ENCODE data around the gene RGS18. TPM values are rescaled to one million over a fixed set of nuclear protein-coding genes. Genes with fewer than 3 reads are reported as not detected.
"Not testable (repeated sequence)": the region's sequence is repeated elsewhere in the genome, so short reads cannot be mapped to it uniquely, and the experiment has no call there.

Gene RGS18
- total RNA-seq, 2 donors from 2014 or later = 0.12 TPM; not detected in 1

- no peak overlapping the region for H3K27ac Mint-ChIP-seq
Observed at GRCh38 chr1:192147221-192147620, 11.0 kb upstream of the RGS18 start.

GRCh38 chr1:192147696-192148095, 10.6 kb upstream of the RGS18 start:
- Mint-ChIP-seq H3K27me3 (ENCODE audit: low read depth) (no peaks in the 10 kb centered on the region), H3K4me3 (no peak overlapping the region), H3K9me3 (peaks cover 0 to 2% of the 10 kb centered on the region in 2 donors), H3K36me3 (ENCODE audit: insufficient read depth in 2 of 2) (no peaks in the 10 kb centered on the region), H3K4me1 (ENCODE audit: low read depth) (no peaks in the 10 kb centered on the region), H3K27ac (no peak overlapping the region)
- no peak for ATAC-seq (replicated peaks in 1 of 2)
- no peak for DNase-seq

More at GRCh38 chr1:192147221-192147620, 11.0 kb upstream of the RGS18 start:
- Mint-ChIP-seq H3K4me3 (no peak overlapping the region), H3K36me3 (ENCODE audit: insufficient read depth in 2 of 2) (no peaks in the 10 kb centered on the region), H3K4me1 (ENCODE audit: low read depth) (no peaks in the 10 kb centered on the region), H3K9me3 (peaks cover 0 to 2% of the 10 kb centered on the region in 2 donors), H3K27me3 (ENCODE audit: low read depth) (no peaks in the 10 kb centered on the region)
- DNase-seq (no peak), ATAC-seq (replicated peaks in 1 of 2) (no peak)

GRCh38 chr1:192151176-192151575, 7.1 kb upstream of the RGS18 start:
- Mint-ChIP-seq H3K36me3 (ENCODE audit: insufficient read depth in 2 of 2) (no peaks in the 10 kb centered on the region), H3K27ac (no peak overlapping the region), H3K27me3 (ENCODE audit: low read depth) (no peaks in the 10 kb centered on the region), H3K4me3 (no peak overlapping the region), H3K4me1 (ENCODE audit: low read depth) (no peaks in the 10 kb centered on the region), H3K9me3 (peaks cover 0 to 2% of the 10 kb centered on the region in 2 donors)
- no peak for ATAC-seq (replicated peaks in 1 of 2)
- DNase-seq = no peak

- Mint-ChIP-seq H3K4me3 (no peak overlapping the region), H3K27ac (no peak overlapping the region), H3K36me3 (ENCODE audit: insufficient read depth in 2 of 2) (no peaks in the 10 kb centered on the region), H3K9me3 (no peaks in the 10 kb centered on the region), H3K27me3 (ENCODE audit: low read depth) (no peaks in the 10 kb centered on the region), H3K4me1 (ENCODE audit: low read depth) (no peaks in the 10 kb centered on the region)
- DNase-seq (no peak), ATAC-seq (replicated peaks in 1 of 2) (no peak)
Observed at GRCh38 chr1:192153276-192153675, 5.0 kb upstream of the RGS18 start.

GRCh38 chr1:192157067-192157466, 1.2 kb upstream of the RGS18 start:
- DNase-seq (no peak), ATAC-seq (replicated peaks in 1 of 2) (no peak)
- Mint-ChIP-seq H3K9me3 (no peaks in the 10 kb centered on the region), H3K27ac (no peak overlapping the region), H3K27me3 (ENCODE audit: low read depth) (no peaks in the 10 kb centered on the region), H3K36me3 (ENCODE audit: insufficient read depth in 2 of 2) (no peaks in the 10 kb centered on the region), H3K4me1 (ENCODE audit: low read depth) (no peaks in the 10 kb centered on the region), H3K4me3 (no peak overlapping the region)

GRCh38 chr1:192159014-192159413, 752 bp downstream of the RGS18 start:
- no peak overlapping the region for H3K4me3 Mint-ChIP-seq
- H3K27me3 Mint-ChIP-seq (ENCODE audit: low read depth) = no peaks in the 10 kb centered on the region
- no peak overlapping the region for H3K27ac Mint-ChIP-seq
- H3K9me3 Mint-ChIP-seq = peaks cover 0 to 3% of the 10 kb centered on the region in 2 donors
- H3K4me1 Mint-ChIP-seq (ENCODE audit: low read depth) = no peaks in the 10 kb centered on the region
- DNase-seq = no peak
- no peaks in the 10 kb centered on the region for H3K36me3 Mint-ChIP-seq (ENCODE audit: insufficient read depth in 2 of 2)
- ATAC-seq (replicated peaks in 1 of 2) = no peak

- ATAC-seq (replicated peaks in 1 of 2) (no peak), DNase-seq (no peak)
- Mint-ChIP-seq H3K4me1 (ENCODE audit: low read depth) (no peaks in the 10 kb centered on the region), H3K4me3 (no peak overlapping the region), H3K27me3 (ENCODE audit: low read depth) (no peaks in the 10 kb centered on the region), H3K36me3 (ENCODE audit: insufficient read depth in 2 of 2) (no peaks in the 10 kb centered on the region), H3K9me3 (peaks cover 0 to 3% of the 10 kb centered on the region in 2 donors), H3K27ac (no peak overlapping the region)
Observed at GRCh38 chr1:192159781-192160180, 1.5 kb downstream of the RGS18 start.

GRCh38 chr1:192160196-192160595, 1.9 kb downstream of the RGS18 start:
- ATAC-seq (replicated peaks in 1 of 2) (no peak), DNase-seq (no peak)
- no peaks in the 10 kb centered on the region for H3K4me1 Mint-ChIP-seq (ENCODE audit: low read depth)
- H3K27me3 Mint-ChIP-seq (ENCODE audit: low read depth) = no peaks in the 10 kb centered on the region
- H3K4me3 Mint-ChIP-seq = no peak overlapping the region
- H3K36me3 Mint-ChIP-seq (ENCODE audit: insufficient read depth in 2 of 2) = no peaks in the 10 kb centered on the region
- no peak overlapping the region for H3K27ac Mint-ChIP-seq
- H3K9me3 Mint-ChIP-seq = peaks cover 0 to 5% of the 10 kb centered on the region in 2 donors

- no peak for DNase-seq
- Mint-ChIP-seq H3K27ac (peak overlapping the region; percentile 33), H3K27me3 (ENCODE audit: low read depth) (no peaks in the 10 kb centered on the region), H3K9me3 (peaks cover 0 to 7% of the 10 kb centered on the region in 2 donors), H3K4me3 (no peak overlapping the region), H3K4me1 (ENCODE audit: low read depth) (no peaks in the 10 kb centered on the region), H3K36me3 (ENCODE audit: insufficient read depth in 2 of 2) (no peaks in the 10 kb centered on the region)
- ATAC-seq (replicated peaks in 1 of 2) = no peak
Observed at GRCh38 chr1:192161976-192162375, 3.7 kb downstream of the RGS18 start.

GRCh38 chr1:192162376-192162775, 4.1 kb downstream of the RGS18 start:
- Mint-ChIP-seq H3K4me1 (ENCODE audit: low read depth) (no peaks in the 10 kb centered on the region), H3K27me3 (ENCODE audit: low read depth) (no peaks in the 10 kb centered on the region), H3K4me3 (no peak overlapping the region), H3K9me3 (peaks cover 0 to 7% of the 10 kb centered on the region in 2 donors), H3K36me3 (ENCODE audit: insufficient read depth in 2 of 2) (no peaks in the 10 kb centered on the region), H3K27ac (no peak overlapping the region)
- DNase-seq = no peak
- no peak for ATAC-seq (replicated peaks in 1 of 2)

GRCh38 chr1:192165002-192165401, 6.7 kb downstream of the RGS18 start:
- not testable (repeated sequence) for ATAC-seq (replicated peaks in 1 of 2); DNase-seq; H3K27ac Mint-ChIP-seq; H3K27me3 Mint-ChIP-seq (ENCODE audit: low read depth); H3K4me1 Mint-ChIP-seq (ENCODE audit: low read depth); H3K4me3 Mint-ChIP-seq; H3K9me3 Mint-ChIP-seq; H3K36me3 Mint-ChIP-seq (ENCODE audit: insufficient read depth in 2 of 2)

- DNase-seq = no peak
- Mint-ChIP-seq H3K4me3 (no peak overlapping the region), H3K36me3 (ENCODE audit: insufficient read depth in 2 of 2) (no peaks in the 10 kb centered on the region), H3K27ac (no peak overlapping the region), H3K4me1 (ENCODE audit: low read depth) (no peaks in the 10 kb centered on the region), H3K27me3 (ENCODE audit: low read depth) (no peaks in the 10 kb centered on the region), H3K9me3 (peaks cover 0 to 7% of the 10 kb centered on the region in 2 donors)
- no peak for ATAC-seq (replicated peaks in 1 of 2)
Observed at GRCh38 chr1:192167011-192167410, 8.7 kb downstream of the RGS18 start.

- DNase-seq (no peak), ATAC-seq (replicated peaks in 1 of 2) (peak in 1 of 2 donors; percentile 43)
- Mint-ChIP-seq H3K4me1 (ENCODE audit: low read depth) (no peaks in the 10 kb centered on the region), H3K9me3 (peaks cover 0 to 5% of the 10 kb centered on the region in 2 donors), H3K27me3 (ENCODE audit: low read depth) (no peaks in the 10 kb centered on the region), H3K27ac (no peak overlapping the region), H3K4me3 (no peak overlapping the region), H3K36me3 (ENCODE audit: insufficient read depth in 2 of 2) (no peaks in the 10 kb centered on the region)
Observed at GRCh38 chr1:192167911-192168700, 9.8 kb downstream of the RGS18 start.

GRCh38 chr1:192168964-192169363, 10.7 kb downstream of the RGS18 start:
- H3K9me3 Mint-ChIP-seq = peaks cover 0 to 5% of the 10 kb centered on the region in 2 donors
- no peaks in the 10 kb centered on the region for H3K36me3 Mint-ChIP-seq (ENCODE audit: insufficient read depth in 2 of 2)
- DNase-seq = no peak
- no peak for ATAC-seq (replicated peaks in 1 of 2)
- H3K27ac Mint-ChIP-seq = no peak overlapping the region
- H3K4me3 Mint-ChIP-seq = no peak overlapping the region
- H3K4me1 Mint-ChIP-seq (ENCODE audit: low read depth) = no peaks in the 10 kb centered on the region
- no peaks in the 10 kb centered on the region for H3K27me3 Mint-ChIP-seq (ENCODE audit: low read depth)
